Myocyte (in vitro differentiated cells): ENCODE data around the gene MRPS31. TPM values are rescaled to one million over a fixed set of nuclear protein-coding genes. Genes with fewer than 3 reads are reported as not detected.
"Not testable (repeated sequence)": the region's sequence is repeated elsewhere in the genome, so short reads cannot be mapped to it uniquely, and the experiment has no call there.

Source experiments
- DNase-seq: peaks from one replicate; pipeline ENCODE4 v3.0.0-alpha.2; 2012; ENCODE audit warnings: low read depth
- total RNA-seq: library from RNA; depleted of rRNA; stranded (reverse); fragments of >200 nt; gene quantifications from 2 replicates; pipeline ENCODE4 v1.2.3, GENCODE V29; 2014

The MRPS31 gene
- total RNA-seq, 1 donor from 2014 or later = 22.1 TPM

GRCh38 chr13:40790154-40790616 is 19.2 kb upstream of the MRPS31 start:
- no peak for DNase-seq

GRCh38 chr13:40789275-40790153 is 18.5 kb upstream of the MRPS31 start, which contains the start of gene SLC25A15:
Gene SLC25A15 (plus strand): TSS chr13:40789611. CDS start chr13:40793227, 3,616 bp downstream.
- DNase-seq = peak; percentile 88

- not testable (repeated sequence) for DNase-seq
These were observed 17.7 kb upstream of the MRPS31 start for GRCh38 chr13:40788540-40789274.

GRCh38 chr13:40787062-40787461 is 16.1 kb upstream of the MRPS31 start:
- DNase-seq = no peak

GRCh38 chr13:40786568-40786996 is 15.6 kb upstream of the MRPS31 start:
- no peak for DNase-seq

GRCh38 chr13:40784540-40784939 is 13.6 kb upstream of the MRPS31 start:
- DNase-seq = no peak

- not testable (repeated sequence) for DNase-seq
These were observed 12.0 kb upstream of the MRPS31 start for GRCh38 chr13:40782971-40783370.

GRCh38 chr13:40781717-40782116 is 10.7 kb upstream of the MRPS31 start:
- no peak for DNase-seq

GRCh38 chr13:40780822-40781401 is 9.9 kb upstream of the MRPS31 start:
- DNase-seq = peak; percentile 31

GRCh38 chr13:40779796-40780285 is 8.9 kb upstream of the MRPS31 start:
- DNase-seq = no peak

- no peak for DNase-seq
These were observed 8.1 kb upstream of the MRPS31 start for GRCh38 chr13:40779049-40779448.

GRCh38 chr13:40777809-40778175 is 6.8 kb upstream of the MRPS31 start:
- no peak for DNase-seq

- DNase-seq = peak; percentile 70
These were observed 6.3 kb upstream of the MRPS31 start for GRCh38 chr13:40777166-40777808.

GRCh38 chr13:40776681-40777165 is 5.7 kb upstream of the MRPS31 start:
- DNase-seq = no peak

- DNase-seq = no peak
These were observed 5.2 kb upstream of the MRPS31 start for GRCh38 chr13:40776232-40776631.

GRCh38 chr13:40774672-40775071 is 3.7 kb upstream of the MRPS31 start:
- DNase-seq = no peak

GRCh38 chr13:40772765-40773473 is 1.9 kb upstream of the MRPS31 start:
- DNase-seq = no peak

GRCh38 chr13:40770609-40770933 is 419 bp downstream of the MRPS31 start:
- DNase-seq = no peak

- no peak for DNase-seq
These were observed 1.0 kb downstream of the MRPS31 start for GRCh38 chr13:40769970-40770369.

- no peak for DNase-seq
These were observed 5.4 kb downstream of the MRPS31 start for GRCh38 chr13:40765602-40766001.
